T-helper 2 cell treated with Interferon-gamma antibody and Interleukin-4, amounts not matched to agents 100 ng/mL and 5 ng/mL, for 36 hours (primary cell): ENCODE results near the gene HSCB. TPM values are rescaled to one million over a fixed set of nuclear protein-coding genes. Genes with fewer than 3 reads are reported as not detected.
"Not testable (repeated sequence)": the region's sequence is repeated elsewhere in the genome, so short reads cannot be mapped to it uniquely, and the experiment has no call there.

Experiments
- intact Hi-C: fragments of 100-400 bp; cut with micrococcal nuclease; formaldehyde crosslinking; loops from one replicate; pipeline ENCODE4 v1.15.1; 2023
- total RNA-seq: library from RNA; stranded (reverse); gene quantifications from 2 replicates; pipeline ENCODE4 v1.2.3, GENCODE V29; 2022

The HSCB gene
- total RNA-seq, 1 donor from 2014 or later = 9.0 TPM

DNA sequence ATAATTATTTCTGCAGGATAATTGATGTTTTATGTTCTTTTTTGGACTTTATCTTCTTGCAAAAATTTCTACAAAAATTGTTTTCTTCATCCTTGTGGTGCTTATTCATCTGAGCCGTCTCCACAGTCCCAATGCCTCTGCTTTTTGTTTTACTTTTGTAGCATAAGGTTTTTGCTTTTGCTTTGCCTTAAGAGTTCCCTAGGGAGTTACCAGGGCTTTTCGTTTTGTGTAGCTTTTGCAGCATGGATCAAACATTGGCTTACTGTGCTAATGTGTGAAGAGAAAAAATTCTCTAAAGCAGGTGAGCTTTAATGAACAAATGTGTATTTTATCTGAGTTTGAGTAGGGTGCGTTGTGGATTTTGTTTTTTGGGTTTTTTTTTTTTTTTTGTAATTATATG, 46.8 kb downstream of the HSCB start:
- intact Hi-C loops = no loop called here

DNA sequence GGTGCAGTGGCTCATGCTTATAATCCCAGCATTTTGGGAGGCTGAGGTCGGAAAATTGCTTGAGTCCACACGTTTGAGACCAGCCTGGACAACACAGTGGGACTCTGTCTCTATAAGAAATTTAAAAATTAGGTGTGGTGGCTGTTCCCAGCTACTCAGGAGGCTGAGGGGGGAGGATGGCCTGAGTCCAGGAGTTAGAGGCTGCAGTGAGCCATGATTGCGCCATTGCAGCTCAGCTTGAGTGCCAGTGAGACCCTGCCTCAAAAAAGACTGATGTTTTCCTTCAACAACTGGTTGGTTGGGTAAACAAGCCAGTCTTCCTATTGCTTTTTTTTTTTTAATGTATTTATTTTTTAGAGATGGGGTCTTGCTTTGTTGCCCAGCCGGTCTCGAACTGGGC, 49.3 kb downstream of the HSCB start:
- intact Hi-C loops = no loop called here

DNA sequence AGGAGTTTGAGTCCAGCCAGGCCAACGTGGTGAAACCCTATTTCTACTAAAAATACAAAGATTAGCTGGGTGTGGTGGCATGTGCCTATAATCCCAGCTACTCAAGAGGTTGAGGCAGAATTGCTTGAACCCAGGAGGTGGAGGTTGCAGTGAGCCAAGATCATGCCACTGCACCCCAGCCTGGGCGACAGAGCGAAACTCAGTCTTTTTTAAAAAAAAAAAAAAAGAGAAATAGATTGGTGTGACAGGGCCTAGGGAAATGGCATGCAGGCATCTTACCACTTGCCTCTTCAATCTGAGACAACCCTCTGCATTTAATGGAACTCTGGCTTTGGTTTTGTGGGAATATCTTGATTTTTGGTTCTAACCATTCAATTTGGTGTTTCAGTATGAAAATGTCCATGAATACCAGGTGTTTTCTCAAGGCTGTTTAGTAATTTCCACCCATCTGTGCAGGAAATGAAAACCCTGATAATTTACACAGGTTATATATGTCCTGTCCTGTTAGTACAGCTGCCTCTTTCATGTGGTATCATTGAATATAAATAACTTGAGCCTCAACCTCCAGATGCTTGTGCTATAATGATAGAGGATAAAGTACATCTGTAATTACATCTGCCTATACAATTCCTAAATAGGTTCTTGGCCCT, 50.1 kb downstream of the HSCB start:
- intact Hi-C loops = no loop called here

DNA sequence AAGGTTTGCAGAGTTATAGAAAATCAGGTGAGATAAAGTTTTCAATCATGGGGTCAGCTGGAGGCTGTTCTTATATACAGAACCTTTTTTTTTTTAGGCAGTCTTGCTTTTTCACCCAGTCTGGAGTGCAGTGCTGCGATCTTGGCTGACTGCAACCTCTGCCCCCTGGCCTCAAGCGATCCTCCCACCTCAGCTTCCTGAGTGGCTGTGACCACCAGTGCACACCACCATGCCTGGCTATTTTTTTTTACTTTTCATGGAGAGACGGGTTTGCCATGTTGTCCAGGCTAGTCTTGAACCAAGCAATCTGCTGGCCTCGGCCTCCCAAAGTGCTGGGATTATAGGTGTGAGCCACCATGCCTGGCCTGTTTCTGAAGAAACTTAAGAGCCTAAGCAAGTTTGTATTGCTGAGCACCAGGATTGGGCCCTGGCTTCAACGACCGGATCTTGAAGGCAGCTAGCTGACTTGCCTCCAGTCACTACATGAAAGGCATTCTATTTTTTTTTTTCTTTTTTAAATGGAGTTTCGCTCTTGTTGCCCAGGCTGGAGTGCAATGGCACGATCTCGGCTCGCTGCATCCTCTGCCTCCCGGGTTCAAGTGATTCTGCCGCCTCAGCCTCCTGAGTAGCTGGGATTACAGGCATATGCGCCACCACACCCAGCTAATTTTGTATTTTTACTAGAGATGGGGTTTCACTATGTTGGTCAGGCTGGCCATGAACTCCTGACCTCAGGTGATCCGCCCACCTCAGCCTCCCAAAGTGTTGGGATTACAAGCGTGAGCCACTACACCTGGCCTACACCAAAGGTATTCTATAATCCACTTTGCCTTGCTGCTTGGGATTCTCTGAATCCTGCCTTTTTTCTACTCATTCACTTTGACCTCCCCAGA, 50.9 kb downstream of the HSCB start:
- intact Hi-C loops = no loop called here

DNA sequence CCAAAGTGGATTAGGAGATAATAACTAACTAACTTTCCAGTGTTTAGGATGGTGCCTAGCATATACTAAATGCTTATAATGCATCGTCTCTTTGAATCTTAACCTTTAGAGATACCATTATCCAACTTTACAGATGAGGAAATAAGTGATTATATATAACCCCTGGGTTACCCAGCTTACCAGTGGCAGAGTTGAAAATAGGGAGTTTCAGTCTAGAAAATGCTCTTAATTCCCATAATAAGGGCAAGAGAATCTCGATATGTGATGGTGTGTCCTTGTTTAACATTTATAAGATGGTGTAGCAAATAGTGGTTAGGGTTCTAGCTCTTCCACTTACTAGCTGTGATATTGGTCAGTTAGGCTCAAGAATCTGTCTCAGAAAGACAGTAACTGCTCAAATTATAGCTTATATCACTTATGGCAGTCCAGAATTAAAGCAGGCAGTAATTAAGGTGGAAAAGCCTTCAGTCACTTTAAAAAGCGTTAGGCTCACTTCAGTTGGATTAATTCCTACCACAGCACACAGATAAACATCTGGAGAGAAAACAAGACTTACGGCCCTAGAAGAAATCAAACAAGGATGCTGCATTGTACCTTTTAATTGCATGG, 52.2 kb downstream of the HSCB start:
- intact Hi-C loops = no loop called here

DNA sequence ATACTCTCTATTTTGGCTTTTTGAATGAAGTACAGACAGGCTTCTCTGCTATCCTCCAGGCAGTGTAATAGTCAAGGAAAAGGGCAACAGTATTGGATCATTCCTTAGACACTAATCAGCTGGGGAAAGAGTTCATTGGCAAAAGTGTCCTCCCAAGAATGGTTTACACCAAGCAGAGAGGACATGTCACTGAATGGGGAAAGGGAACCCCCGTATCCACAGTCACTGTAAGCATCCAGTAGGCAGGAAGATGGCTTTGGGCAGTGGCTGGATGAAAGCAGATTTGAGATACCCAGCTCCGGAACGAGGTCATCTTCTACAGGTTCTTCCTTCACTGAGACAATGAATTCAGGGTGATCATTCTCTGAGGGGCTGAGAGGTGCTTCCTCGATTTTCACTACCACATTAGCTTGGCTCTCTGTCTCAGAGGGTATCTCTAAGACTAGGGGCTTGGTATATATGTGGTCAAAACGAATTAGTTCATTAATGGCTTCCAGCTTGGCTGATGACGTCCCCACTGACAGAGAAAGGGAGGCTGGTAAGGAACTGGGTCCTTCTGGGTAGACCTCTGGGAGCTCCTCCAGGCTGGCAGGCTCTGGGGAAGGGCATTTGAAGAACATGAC, 53.3 kb downstream of the HSCB start:
- intact Hi-C loops = no loop called here

DNA sequence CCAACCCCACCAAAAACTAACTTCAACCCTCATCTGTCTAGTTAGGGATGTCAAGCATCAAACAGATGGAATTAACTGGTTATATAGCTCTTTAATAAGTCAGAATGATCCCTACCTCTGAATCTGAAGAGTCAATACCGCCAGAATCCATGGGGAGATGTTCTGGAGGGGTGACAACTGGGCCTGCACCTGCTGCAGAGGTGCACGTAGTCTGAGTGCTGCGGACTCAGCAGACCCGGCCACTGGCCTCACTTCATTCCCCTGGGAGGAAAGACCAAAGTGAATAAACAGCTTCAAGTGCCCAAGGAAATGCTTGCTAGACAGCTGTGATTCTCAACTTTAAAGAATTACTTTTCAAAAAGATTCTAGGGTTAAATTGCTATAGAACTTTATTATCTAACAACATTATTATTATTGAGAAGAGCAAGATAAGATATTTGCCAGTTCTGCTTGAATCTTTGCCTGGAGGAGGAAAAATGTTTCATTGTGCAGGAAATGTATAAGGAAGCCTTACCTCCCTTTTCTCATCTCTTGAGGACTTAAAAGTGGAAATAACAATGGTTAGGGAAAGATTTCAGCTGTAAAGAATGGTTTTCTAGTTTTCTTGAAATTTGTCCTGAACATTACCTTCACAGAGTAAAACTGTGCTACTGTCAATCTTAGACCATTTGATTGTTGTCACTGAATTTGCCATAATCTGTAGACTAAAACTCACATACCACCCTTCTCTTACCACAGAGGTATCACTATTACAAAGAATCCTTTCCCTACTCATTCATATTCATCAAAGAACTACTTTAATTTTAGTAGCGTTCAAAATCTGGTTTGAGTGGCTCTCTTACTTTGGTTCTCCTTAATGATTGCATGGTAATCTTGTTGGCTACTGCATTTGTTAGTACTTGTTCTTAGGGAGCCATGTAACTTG, 54.4 kb downstream of the HSCB start:
- intact Hi-C loops = no loop called here

DNA sequence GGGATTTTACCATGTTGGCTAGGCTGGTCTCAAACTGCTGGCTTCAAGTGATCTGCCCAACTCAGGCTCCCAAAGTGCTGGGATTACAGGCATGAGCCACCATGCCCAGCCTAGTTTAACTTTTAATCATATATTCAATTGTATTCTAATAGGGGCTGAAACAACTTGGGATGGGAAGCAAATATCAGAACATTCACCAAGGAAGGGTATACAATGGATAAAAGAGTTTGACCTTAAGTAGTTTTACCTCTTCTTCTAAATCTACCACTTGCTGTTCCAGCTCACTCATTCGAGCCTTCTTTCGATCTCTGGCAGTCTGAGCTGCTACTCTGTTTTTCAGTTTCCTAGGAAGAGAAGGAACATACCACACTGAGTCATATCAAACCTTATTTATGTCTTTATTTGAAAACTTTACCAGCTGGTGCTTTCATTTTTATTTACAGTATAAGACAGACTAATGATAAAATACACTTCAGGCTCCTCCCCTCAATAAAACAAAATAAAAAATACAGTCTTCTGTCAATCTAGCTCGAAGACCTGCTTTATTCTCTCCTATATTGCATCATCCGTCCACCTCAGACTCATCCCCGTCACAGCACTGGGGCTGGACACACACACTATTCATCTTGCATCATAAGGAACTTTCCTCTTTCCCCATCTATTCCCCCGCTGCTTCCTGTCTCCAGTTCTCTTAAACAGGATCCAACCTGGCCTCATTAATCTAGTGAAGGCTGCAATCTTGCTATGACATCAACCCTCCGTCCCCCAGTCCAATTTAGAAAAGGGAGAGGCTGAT, 57.2 kb downstream of the HSCB start:
- intact Hi-C loops = loop anchor here (1.0 to 2.0 kb wide), 3 partner anchors 14 to 27 kb away; partner anchors contain the start of gene CCDC117

DNA sequence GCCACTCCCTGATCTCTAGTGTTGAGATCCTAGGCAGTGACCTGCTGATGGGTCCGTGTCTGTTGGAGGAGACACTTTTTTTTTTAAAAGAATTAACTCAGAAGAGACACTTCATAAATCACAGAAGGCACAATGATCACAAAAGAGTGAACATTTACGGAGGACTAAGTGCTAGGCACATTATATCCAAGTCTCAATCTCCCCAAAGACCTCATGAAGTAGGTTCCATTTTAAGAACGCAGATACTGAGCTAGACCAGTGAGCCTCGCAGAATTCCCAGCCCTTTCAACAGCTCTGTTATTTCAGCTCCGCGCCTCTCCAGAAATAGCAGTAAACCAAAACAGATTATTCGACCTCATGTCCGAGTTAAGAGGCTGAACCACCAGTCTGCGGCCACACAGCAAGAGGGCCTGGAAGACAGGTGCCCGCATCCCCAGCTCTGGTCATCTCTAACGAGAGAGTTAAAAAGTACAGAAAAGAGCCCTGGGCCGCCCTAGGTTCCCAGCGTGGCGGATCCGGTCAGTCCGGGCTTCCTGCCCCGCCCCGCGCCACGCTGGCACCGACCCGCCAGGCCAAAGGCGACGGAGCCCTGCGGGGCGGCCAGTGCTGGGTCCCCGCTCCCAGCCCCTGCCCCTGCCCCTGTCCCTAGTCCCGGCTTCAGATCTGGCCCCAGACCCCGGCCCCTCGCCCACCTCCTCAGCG, 57.9 kb downstream of the HSCB start:
- intact Hi-C loops = loop anchor here (1.0 to 5.0 kb wide), 5 partner anchors 13 to 83 kb away; partner anchors contain the start of genes CCDC117, HSCB and ZNRF3

DNA sequence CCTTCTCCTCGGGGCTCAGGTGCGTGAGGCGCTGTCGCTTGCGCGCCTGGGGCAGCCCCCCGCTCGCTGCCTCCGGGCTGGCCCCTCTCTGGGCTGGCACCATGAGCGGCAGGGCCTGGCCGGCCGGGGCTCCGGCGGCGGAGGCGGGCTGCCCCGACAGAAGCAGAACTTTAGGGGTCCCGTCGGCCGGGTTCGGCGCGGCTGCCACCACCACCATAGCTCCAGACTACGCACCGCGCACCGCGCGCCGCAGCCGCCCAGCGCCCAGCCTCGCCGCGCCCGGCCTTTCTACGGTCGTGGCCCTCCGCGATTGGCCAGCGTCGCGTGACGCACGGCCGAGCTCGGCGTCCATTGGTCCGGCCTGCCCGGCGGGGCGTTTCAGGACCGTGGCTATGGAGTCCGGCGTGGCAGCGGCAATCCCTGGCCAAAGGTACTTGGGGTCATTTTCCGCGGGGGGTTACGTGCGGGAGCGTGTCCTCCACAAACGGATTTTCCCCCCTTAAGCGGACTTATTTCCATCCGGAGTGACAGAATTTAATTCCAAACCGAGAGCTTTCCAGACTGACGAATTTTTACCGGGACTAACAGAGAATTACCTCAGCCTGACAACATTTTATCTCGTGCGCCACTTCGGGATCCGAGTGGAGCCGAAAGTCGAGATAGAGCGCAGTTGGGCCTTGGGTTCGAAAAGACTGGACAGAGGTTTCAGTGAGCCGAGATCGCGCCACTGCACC, 58.6 kb downstream of the HSCB start, which contains the start of gene XBP1:
XBP1 (minus strand) TSS at position 262 of the 734 bp plus-strand sequence.
- intact Hi-C loops = loop anchor here (2.0 to 5.0 kb wide), 2 partner anchors 58 to 82 kb away; partner anchors contain the start of genes HSCB and ZNRF3

DNA sequence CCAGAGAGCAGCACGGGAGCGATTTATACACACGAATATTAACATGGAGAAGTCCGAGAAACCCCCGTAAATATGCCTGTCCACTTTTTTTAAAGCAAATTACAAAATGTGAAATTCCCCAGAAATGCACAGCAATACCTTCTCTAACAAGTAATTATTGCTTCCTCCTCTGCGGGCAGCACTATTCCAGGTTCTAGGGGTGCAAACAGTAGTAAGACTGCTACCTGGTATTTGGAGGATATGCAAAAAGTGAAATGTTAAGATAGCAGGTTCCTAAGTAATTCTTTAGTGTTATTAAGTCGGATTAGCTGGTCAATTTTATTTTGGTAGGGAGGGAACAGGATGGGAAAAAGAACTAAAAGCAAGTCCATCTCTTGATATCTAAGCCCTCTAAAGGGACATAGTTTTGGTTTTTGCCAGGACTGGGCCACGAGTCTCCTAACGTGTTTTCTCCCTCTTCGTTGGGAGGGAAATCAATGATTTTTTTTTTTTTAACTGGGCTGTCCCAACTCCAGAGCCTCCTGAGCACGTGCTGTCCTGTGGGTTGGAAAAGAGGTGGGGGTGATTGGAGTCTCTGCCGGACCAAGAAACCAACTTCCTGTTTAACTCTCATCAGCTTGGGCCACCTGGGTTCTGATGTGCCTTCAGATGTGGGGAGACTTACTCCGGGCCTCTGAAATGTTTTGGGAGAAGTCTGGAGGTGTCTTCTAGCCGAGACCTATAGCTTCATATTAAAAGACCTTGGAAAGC, 60.2 kb downstream of the HSCB start:
- intact Hi-C loops = loop anchor here (1.0 to 5.0 kb wide), 3 partner anchors 9 to 80 kb away; partner anchors contain the start of genes HSCB and ZNRF3

DNA sequence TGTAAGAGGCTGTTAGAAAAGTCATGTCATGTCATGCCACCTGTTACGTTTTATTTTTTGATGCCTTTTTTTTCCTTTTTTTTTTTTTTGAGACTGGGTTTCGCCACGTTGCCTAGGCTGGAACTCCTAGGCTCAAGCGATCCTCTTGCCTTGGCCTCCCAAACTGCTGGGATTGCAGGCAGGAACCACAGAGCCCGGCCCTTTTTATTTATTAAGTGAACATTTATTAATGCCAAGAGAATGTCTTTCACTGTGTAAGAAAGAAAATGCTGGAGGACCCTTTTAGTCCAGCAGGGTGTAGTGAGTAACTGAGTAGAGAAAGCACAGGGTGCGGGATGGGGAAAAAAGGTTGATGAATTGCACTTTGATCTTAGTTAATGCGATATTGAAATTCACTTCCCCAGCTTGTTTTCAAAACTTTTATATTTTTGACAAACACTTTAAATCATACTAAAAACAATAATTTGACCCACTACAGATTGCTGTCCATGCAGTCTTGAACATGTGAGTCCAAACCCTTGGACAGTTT, 60.8 kb downstream of the HSCB start:
- intact Hi-C loops = loop anchor here (1.0 to 5.0 kb wide), 2 partner anchors 9 to 80 kb away; partner anchors contain the start of gene ZNRF3

DNA sequence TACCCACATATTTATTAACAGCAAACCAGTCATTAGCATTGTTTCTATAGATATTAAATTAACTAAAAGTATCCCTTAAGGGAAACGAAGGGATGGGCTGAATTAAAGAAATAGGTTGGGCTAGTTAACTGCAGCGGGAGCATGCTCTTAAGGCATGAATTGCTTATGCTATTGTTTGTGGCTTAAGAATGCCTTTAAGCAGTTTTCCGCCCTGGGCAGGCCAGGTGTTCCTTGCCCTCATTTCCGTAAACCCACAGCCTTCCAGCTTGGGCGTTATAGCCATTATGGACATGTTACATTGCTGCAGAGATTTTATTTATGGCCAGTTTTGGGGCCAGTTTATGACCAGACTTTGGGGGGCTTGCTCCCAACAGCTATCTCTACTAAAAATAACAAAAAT, 63.6 kb downstream of the HSCB start:
- intact Hi-C loops = not testable (repeated sequence)
